HG03095 (cell line): ENCODE data around the gene FASN.
A peak's percentile ranks its signal among the peaks of the same experiment; 100 is the strongest.

Experiments
- ATAC-seq: cut with Tn5 transposase; IDR thresholded peaks from one replicate; pipeline ENCODE4 v1.9.1; 2021; ENCODE audit warnings: moderate library complexity; ENCODE audit not compliant: unreplicated experiment

The FASN gene

DNA sequence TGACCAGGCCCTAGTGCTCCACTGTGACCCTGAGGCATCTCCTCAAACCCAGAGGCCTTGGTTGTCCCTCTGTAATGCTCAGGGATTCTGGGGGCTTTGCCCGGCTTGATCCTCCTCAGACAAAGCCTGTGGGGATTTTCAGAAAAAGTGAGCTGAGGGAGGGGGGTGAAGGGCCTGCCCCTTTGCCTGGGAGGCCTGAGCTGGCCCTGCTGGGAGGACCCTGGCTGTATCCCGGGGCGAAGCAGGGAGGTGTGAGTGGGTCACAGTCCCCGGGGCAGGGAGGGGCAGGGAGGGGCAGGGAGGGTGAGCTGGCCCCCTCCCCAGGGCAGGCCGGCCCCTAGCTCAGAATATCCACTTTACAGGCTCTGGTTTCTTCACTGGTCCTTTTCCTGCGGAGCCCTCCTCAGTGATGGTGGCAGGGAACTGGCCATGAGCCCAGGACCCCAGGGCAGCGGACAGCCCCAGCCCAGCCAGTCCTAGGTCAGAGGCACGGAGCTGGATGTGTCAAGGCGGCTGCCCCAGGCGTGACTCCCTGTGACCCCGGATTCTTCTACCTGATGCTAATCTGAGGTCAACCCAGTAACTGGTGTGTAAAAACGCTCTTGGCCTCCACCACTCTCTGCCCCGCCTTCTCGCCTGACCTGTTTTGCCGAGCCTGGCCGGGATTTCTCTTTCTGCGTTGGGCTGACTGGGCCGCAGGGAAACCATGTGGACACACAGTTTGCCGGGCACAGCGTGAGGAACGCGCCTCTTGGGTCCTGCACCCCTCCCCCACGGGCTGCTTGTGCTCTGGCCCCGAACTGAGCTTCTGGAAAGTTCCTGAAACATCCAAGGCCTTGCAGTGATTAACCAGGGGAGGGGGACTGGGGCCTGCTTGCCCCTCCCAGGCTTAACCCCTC lies 5.8 kb upstream of the FASN start:
- ATAC-seq: no peak

DNA sequence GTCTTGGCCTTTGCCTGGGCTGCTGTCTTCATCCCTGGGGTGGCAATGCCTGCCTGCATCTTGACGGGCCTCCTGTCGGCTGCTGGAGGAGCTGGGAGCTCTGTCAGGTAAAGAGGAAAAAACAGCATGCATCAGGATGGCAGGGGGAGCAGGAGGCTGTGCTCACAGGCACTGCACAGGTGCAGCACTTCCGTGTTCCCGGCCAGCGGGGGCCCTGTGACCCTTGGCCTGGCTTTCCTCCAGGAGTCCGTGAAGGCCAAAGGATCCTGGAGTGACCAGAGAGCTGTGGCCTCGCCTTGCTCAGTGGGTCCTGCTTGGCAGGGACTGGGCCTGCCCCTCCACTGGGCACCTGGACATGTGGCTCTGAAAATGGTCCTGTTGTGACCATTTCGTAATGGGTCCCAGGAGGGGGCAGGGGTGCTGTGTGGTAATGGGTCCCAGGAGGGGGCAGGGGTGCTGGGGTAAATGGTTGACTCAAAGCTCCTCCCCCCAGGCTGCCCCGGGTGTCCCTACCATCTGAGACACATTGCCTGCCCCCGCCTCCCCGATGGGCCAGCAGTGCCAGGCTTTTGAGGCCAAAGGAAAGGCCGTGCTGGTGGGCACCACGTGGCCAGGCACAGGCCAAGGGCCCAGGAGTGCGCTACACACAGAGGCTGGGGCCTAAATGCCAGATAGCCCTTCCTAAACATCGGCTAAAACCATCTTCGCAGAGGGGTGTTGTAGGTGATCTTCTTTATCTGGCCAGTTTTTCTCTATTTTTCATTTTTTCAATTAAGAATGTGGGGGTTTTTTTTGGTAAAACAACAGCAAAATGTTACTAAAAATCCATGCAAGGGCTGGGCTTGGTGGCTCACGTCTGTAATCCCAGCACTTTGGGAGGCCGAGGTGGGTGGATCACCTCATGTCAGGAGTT lies 4.0 kb upstream of the FASN start:
- no peak for ATAC-seq

DNA sequence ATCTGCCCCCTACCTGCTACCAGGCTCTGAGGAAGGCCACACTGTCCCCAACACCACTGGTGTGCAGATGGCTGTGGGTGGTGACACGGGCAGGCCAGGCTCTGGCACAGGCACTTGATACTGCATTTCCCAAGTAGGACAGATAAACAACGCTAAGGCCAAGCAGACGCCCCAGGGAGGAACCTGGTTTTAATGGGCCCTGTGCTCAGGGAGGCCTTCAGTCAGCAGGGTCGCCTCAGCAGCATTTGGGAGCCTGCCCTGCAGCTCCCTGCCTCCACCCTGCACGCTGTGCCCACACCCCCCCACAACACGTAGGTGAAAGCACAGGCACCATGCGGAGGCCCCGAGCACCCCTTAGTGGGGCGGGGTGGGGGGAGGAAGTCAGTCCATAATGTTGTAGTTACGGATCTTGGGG lies 3.3 kb upstream of the FASN start:
- no peak for ATAC-seq

DNA sequence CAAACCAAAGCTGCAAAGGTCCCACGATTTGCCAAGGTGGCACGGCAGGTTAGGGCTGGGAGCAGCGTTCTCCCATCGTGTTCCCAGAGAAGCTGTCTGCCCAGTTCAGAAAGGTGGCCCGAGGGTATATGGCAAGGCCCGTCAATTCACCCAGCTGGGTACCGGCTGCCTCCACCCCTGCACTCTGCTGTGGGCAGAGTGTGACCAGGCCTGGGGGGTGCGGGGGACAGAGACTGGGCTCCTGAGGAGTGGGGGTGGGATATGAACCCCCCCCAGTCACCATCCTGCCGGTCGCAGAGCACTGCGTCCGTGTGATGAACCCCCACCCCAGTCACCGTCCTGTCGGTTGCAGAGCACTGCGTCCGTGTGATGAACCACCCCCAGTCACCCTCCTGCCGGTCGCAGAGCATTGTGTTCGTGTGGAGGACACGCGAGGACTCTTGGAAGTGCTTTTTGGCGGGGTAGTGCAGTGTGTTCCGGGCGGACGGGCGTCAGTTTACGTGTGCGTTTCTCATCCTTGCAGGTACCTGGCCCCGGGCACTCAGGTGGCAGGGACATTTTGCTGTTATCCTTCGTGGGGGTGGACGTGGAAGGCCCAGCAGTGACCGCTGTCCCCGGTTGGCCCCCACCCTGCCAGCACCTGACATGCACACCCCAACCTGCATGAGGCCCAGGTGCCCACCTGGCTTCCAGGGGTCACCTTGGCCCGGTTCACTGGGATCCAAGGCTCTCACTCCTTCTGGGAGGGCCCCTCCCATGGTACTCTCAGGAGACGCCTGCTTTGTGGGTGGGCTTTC lies 2.7 kb upstream of the FASN start:
- no peak for ATAC-seq

DNA sequence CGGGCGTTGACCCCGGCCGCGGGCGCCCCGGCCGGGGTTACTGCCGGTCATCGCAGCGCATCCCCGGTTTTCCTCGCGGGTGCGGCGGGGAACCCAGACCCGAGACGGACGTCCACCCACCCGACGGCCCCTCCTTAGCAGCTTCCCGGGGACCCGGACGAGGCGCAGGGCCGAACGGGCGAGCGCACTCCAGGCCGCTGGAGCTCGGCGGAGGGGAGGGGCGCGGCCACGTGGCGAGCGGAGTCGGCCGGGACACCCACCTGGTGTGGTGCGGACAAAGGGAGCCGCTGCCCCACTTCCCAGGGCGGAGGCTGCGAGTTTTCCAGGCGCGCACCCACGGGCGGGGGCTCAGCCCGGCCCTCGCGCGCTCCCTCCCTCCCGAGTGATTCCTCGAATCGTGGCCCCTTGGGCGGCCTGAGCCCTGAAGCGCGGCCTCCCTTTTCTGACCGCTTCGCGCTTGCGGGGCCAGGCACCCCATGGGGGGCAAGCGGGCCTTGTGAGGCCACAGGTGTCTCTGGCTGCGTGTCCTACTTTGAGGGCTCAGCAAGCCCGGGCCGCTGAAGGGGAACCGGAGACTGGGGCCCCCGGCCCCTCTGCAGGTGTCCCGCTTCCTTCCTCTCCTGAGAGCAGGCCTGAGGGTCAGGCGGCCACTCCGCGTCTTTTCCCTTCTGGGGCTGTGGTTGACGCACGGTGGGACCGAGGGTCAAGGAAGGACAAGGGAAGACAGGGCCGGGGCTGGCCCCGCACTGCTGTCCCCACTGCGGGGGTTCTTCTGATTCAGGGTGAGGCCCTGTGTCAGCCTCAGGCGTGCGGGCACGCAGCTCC lies 1.1 kb upstream of the FASN start:
- peak; percentile 5 for ATAC-seq

DNA sequence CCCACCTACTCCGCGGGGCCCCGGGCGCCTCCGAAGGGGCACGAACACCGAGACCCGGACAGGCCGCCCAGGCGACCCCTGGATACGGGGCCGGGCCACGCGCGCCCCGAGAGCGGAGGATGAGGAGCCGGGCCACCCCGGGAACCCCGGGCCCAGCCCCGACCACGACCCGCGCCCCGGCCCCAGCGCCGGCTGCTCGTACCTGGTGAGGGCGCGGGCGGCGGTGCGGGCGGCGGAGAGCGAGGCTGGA lies 192 bp downstream of the FASN start:
- peak; percentile 12 for ATAC-seq

DNA sequence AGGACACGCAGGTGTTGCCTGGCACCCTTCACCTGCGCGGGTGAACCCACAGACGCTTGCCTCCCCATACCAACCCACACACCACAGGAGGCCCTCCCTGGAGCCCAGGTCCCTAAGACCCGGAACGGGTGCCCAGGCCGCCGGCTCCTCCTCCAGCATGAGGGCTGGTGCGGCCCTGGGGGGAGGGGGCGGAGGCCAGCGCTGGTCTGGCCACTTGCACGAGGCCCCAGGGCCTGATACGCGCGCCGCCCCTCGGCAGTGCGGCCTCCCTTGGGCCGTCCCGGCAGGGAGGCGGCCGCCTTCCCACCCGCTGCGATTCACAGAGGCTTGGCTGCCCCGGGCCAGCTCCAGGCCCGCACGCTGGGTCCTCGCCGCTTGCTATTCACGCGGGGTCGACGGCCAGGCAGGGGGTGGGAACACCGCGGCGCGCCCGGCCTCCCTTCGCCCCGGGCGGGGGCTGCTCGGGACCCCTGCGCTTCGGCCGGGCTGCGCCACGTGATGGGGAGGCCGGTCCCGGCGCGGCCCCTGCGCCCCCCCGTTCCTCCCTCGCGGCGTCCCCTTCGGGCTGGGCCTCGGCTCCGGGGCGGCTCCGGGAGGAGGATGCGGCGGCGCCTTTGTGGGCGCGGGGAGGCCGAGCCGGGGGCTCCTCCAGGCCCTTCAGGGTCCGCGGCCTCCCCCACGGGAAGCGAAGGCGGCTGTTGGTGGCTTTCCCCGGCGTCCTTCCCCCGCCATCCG lies 685 bp downstream of the FASN start:
- ATAC-seq: no peak

DNA sequence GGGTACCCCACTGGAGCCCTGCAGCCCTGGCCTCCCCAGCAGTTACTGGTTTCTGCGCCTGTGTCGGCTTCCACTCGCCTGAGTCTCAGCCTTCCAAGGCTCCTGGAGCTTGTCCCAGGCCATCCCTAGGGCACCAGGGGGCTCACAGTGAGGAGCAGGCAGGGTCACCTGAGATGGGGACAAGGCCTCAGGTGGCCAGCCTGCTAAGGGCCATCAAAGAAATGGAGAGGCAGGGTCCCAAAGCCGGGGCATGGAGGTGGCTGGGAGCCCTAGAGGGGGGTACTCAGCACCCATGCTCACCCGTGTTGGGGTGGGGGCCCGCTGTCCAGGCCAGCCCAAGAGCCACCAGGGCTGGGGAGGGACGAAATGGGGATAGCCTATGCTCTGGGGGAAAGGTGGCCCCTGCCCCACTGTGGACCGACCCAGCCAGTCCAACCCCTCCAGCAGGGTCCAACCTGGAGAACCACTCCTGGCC lies 1.3 kb downstream of the FASN start:
- no peak for ATAC-seq

DNA sequence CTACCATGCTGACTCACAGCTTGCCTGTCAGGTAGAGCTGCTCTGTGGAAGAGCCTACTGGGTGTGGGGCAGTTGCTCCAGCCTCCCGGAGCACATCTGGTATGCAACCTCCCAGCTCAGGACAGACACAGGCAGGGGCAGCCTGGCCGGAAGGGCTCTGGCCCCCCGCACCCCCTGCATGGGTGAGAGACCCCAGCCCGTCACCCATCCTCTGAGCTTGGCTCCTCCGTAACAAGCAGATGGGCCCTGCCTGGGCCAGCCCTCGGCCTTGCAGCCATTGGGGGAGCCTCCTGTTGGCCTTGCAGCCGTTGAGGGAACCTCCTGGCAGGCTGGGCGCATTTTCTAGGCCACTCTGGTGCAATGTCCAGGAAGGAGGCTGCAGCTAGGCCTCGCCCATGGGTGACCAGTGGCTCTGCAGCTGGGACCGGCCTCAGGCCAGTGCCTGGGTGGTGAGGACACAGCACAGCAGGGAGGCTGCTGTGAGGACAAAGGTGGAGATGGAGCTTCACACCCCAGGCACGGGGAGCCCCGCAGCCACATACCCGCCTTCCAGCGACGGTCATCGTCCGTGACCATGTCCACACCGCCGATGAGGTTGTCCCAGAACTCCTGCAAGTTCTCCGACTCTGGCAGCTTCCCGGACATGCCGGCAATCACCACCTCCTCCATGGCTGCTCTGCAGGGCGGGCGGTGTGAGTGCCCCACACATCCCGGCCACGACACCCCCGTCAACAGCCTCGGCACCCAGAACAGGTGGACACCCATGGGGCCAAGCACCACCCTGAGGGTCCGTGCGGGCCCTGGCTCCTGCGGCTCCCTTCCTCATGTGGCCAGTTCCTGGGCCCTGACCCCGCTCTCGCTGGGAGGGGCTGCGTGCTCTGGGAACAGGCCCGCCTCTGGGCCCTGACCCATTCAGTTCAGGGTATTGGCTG lies 2.0 kb downstream of the FASN start:
- no peak for ATAC-seq

DNA sequence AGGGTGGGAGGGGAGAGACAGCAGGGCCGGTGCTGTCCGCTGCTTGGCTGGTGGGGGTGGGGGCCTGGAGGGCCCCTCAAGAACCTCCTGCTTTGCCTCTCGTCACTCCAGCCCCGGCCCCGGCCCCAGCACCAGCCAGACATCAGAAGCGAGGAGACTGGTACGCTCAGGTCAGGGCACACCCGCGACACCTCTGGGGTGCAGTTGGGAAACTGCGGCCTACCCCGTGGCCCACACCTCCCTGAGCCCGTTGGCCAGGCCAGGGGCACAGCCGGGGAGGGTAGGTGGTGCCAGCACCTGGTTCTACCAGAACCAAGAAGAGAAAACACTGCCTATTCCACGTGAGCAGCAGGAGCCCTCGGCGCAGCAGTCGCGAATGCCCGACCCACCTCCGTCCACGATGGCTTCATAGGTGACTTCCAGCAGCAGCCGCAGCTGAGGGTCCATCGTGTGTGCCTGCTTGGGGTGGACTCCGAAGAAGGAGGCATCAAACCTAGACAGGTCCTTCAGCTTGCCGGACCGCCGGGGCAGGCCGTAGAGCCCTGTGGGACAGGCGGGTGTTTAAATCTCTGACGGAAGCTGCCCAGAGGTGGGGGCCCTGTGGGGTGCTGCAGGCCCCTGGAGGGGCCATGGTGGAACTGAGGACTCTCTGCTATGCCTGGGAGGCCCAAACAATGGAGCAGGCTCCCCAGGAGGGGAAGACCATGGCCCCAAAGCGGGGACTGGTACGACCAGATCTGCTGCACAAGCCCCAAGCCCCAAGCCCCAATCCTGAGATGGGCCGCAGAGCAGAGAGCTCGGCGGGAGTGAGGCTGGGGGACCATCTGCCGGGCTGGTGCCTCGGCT lies 2.9 kb downstream of the FASN start:
- ATAC-seq: no peak

DNA sequence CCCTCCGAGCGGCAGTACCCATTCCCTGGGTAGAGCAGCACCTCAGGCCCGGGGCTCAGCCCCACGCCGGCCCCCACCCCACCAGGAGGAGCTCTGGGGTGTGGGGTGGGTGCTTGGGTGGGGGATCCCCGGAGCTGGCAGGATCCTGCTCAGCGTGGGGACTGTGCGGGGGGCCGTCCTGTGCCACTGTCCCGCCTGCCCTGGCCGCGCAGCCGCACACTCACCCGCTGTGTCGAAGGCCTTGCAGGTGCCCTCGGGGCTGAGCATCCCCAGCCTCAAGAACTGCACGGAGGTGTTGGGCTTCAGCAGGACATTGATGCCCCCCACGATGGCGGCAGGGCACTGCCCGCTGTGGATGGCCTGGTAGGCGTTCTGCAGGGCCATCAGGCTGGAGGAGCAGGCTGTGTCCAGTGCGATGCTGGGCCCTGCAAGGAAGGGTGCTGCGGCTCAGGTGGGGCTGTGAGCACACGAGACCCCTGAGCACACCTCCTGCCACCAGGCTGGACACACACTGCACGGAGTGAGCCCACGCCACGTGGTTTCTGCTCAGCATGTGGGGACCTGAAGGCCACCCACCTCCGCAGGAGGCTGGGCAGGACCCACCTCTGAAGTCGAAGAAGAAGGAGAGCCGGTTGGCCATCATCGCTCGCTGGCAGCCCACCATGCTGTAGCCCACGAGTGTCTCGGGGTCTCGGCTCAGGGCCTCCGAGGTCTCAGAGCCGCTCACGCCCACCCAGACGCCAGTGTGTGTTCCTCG lies 4.9 kb downstream of the FASN start:
- no peak for ATAC-seq

DNA sequence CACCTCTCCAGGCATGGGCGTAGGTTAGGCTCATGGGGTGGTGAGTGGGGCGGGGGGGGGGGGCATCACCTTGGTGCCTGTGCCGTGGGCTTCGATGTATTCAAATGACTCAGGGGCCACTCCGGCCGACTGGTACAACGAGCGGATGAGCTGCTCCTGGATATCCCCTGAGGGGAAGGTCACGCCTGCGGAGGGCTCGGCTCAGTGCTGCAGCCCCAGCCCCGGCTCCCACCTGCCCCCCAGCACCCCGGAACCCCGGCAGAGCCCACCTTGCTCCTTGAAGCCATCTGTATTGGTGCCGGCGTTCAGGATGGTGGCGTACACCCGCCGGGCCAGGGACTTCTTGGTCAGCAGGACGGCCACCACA lies 5.4 kb downstream of the FASN start:
- ATAC-seq: no peak

DNA sequence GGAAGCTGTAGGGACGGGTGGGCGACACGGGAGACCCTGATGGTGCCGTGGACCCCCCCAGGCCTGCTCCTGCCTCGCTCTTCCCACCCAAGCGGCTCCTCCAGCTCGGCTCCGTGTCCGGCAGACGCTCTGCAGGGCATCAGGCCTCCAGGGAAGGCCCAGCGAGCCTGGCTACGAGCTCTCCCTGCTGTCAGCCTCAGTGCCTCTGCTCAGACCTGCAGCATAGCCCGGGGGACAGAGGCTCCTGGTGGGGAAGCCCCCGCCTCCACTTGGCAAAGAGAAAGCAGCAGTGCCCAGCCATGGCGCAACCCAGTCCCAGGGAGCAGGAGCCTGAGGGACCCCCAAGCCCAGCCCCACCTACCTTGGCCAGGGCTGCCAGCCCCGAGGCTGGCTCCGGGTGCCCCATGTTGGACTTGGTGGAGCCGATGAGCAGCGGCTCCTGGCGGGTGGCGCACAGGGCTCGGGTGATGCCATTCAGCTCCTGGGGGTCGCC lies 5.9 kb downstream of the FASN start:
- ATAC-seq: no peak

DNA sequence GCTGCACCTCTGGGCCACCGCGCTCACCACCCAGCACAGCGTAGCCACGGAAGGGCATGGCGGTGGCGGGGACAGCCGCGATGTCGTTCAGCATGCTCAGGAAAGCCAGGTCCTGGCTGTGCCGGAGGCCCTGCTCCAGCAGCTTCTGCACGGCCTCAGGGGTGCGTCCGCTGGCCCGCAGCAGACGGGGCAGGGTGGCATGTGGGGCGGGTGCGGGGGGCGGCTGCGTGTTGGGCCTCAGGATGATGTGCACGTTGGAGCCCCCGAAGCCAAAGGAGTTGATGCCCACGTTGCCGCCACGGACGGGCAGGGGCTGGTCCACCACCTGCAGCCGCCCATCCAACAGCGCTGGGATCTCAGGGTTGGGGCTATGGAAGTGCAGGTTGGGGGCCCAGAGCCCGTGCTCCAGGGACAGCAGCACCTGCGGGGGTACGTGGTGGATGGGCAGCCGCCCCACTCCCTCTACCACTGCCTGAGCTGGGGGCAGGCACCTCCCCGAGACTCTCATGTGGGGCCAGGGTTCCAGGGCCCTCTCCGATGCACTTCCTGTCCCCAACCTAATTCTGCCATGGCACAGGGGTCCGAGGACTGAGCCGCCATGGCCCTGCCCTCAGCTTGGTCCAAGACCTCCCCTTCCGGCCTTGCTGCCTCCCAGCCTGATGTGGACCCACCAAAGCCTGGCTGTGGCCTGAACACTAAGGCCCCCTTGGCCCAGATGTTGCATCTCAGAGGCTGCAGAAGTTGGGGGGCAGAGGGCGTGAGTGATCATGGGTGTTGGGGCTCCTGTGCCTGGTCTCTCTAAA lies 6.6 kb downstream of the FASN start:
- no peak for ATAC-seq

DNA sequence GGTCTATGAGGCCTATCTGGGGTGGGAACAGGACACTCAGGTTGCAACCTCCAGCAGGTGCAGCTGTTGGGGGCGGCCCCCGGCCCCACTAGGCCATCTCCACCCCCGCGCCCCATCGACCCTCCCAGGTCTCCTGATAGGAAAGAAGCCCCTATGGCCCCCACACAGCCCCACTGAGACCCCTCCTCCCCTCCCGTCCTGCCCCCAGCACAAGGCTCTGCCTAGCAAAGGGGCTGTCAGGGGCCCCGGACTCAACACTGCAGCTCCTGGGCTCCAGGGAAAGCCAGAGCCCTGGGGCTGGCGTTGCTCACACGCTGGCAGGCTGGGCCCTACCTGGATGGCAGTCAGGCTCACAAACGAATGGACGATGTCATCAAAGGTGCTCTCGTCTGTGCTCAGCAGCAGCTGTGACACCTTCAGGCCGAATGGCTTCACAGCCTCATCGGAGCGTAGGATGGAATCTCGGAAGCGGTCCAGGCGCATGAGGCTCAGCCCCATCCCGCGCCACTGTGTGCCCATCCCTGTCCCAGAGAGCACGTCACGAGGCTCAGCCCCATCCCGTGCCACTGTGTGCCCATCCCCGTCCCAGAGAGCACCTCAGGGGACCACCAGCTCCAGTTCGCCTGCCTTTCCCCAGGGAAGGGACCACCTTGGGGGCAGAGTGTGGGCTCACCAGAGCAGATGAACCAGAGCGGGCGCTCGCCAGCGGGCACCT lies 7.3 kb downstream of the FASN start:
- no peak for ATAC-seq
